KBM-7 (cell line): Measurements from ENCODE around the gene NDUFB10.

ENCODE experiments used
- DNase-seq: peaks from one replicate; pipeline ENCODE4 v3.0.0-alpha.2; 2015
- in situ Hi-C: fragments of 300-500 bp; cut with MboI; formaldehyde crosslinking; loops from 2 replicates; pipeline ENCODE4 v1.14.3; 2020; ENCODE audit warnings: low sequenced_read_pairs, low pct_unique_long_range_greater_than_20kb, mixed read lengths

Gene NDUFB10

DNA sequence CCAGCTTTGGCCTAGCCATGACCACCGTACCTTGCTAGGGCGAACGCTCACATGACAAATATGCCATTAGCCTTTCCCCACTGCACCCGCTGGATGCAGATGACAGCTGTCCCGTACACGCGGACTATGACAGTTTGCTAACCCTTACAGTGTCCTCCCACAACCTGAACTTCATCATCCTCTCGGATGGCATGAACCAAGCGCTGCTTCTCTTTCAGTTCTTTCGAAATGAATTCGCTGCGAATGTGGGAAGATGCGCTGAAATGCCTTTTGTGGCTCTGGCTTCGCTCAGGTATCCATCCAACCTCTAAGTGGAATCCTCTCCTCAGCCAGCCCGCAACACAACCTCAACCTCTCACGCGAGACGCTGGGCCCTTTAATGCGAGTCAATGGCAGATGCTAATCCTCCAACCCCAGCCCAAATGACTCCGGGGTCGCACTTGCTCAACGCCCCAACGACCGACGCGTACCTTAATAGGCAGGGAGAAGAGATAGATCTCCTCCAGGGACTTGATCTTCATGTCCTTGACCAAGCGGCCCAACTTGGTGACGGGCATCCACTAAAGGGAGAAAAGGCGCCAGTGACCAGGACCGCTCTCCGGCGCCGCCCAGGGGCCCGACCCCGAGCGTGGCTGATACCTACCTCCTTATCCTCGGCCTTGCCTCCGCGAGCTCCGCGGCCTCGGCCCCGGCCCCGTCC lies 4.6 kb downstream of the NDUFB10 start:
- in situ Hi-C loops, result no loop called here
- peak; percentile 50 for DNase-seq

GRCh38 chr16:1964506-1965395 lies 5.4 kb downstream of the NDUFB10 start, which contains the start of gene RPS2:
RPS2 (minus strand) TSS chr16:1964826; CDS start chr16:1964625, 201 bp downstream.
- in situ Hi-C loops, result no loop called here
- peak; percentile 97 for DNase-seq

DNA sequence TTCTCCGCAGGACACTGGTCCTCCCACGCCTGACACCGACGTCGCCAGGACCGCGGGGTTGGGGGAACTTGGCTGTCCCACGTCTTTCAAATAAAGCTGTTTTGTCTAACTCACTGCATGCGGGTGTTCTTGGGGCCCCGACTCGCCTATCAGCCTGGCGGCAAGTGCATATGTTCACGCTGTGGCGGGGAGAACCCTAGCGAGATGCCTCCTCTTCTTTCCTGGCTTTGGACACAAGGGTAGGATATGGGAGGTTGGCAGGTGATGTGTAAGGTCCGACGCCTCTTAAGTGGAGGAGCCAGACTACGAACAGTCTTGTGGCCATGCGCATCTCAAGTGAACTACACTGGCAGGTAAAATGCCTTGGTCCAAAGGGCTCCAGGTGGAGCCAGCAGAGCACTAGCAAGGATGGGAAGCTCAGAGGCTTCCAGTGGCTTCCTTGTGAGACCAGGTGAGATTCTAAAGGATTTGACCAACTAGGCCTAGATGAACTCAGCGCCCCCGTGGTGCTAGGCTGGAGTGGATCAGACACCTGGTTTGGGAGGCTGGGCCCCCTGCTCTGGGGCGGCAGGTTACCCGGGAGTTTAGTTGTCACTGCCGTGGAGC lies 6.2 kb downstream of the NDUFB10 start:
- in situ Hi-C loops, result no loop called here
- DNase-seq, result no peak

DNA sequence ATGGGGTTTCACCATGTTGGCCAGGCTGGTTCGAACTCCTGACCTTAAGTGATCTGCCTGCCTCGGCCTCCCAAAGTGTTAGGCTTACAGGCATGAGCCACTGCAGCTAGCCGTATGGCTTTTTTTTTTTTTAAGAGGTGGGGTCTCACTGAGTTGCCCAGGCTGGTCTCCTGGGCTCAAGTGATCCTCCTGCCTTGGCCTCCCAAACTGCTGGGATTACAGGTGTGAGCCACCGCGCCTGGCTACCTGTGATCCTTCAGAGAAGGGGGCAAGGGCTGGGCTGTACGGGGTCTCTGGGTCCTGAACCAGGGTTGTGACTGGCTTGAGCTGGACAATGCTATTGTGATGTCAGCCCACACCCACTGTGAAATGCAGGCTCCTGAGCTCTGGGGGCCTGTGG lies 7.1 kb downstream of the NDUFB10 start, which contains the start of gene RNF151:
TSS of gene RNF151 (plus strand) at position 397 of the 400 bp plus-strand sequence. CDS start 26 bp downstream, outside the sequence.
- in situ Hi-C loops, result no loop called here

GRCh38 chr16:1968146-1968953 lies 9.0 kb downstream of the NDUFB10 start:
- DNase-seq, result no peak
- in situ Hi-C loops, result no loop called here

More for the DNA sequence above, 7.1 kb downstream of the NDUFB10 start, which contains the start of gene RNF151:
- DNase-seq, result no peak

GRCh38 chr16:1971796-1972489 lies 12.6 kb downstream of the NDUFB10 start, which contains the start of gene TBL3:
TBL3 (plus strand) TSS chr16:1972053; CDS start chr16:1972165, 112 bp downstream.
- DNase-seq, result peak; percentile 97
- in situ Hi-C loops, result no loop called here

DNA sequence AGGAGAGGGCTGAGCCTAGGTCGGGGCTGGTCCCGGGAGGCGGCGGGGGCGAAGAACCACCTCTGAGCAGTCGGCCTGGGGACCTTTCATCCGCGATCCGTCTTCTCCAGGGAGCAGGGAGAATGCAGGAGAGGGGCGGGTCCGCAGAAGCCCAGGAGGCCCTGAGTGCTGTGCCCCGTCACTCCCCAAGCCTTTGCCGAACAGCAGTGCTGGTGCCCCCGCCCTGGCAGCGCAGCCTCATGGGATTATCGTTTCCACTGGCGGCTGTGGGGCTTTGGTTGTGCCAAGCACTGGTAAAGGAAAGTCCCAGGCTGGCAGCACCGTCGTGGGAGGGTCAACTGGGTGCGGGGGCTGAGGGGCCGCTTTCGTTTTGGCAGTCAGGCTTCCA lies 13.1 kb downstream of the NDUFB10 start:
- no peak for DNase-seq
- in situ Hi-C loops, result no loop called here

GRCh38 chr16:1973461-1974156 lies 14.3 kb downstream of the NDUFB10 start:
- DNase-seq, result no peak
- in situ Hi-C loops, result no loop called here

- in situ Hi-C loops, result no loop called here
- DNase-seq, result no peak
These were observed 15.1 kb downstream of the NDUFB10 start for GRCh38 chr16:1974157-1975070.

DNA sequence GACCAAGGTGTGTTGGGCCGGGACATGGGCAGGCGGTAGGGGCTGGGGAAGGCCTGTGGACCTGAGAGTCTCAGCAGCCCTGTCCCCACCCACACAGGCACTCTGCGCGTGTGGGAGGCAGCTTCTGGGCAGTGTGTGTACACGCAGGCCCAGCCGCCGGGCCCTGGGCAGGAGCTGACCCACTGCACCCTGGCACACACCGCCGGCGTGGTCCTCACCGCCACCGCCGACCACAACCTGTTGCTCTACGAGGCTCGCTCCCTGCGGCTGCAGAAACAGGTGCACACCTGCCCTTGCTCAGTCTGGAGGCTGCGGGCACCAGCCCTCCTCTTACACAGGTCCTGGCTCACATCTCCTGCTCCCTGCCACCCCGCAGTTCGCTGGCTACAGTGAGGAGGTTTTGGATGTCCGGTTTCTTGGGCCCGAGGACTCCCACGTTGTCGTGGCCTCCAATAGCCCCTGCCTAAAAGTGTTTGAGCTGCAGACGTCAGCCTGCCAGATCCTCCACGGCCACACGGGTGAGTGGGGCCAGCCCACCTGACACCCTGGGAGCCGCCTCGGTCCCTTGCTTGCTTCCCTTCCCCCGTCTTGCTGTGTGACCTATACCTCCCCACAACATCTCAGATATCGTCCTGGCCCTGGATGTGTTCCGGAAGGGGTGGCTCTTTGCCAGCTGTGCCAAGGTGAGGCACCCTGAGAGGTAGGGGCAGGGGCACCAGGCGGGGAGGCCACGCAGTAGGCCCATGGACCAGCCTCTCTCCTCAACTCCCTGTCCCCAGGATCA lies 16.3 kb downstream of the NDUFB10 start:
- DNase-seq, result no peak
- in situ Hi-C loops, result no loop called here

- no peak for DNase-seq
- in situ Hi-C loops, result no loop called here
These were observed 16.8 kb downstream of the NDUFB10 start for GRCh38 chr16:1976216-1976520.

- DNase-seq, result no peak
- in situ Hi-C loops, result no loop called here
These were observed 17.9 kb downstream of the NDUFB10 start for GRCh38 chr16:1976951-1977874.

DNA sequence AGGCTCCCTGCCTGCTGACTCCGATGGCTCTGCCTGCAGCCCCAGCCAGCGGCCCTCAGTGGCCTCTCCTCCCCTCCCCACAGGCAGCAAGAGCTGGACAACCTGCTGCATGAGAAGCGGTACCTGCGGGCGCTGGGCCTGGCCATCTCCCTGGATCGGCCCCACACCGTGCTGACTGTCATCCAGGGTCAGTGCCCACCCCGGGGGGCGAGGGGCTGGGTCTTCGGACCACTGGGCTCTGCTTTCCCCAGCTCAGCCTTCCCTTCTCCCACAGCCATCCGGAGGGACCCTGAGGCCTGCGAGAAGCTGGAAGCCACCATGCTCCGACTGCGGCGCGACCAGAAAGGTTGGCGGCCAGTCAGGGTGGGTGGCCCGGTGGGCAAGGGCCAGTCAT lies 18.5 kb downstream of the NDUFB10 start:
- in situ Hi-C loops, result no loop called here

DNA sequence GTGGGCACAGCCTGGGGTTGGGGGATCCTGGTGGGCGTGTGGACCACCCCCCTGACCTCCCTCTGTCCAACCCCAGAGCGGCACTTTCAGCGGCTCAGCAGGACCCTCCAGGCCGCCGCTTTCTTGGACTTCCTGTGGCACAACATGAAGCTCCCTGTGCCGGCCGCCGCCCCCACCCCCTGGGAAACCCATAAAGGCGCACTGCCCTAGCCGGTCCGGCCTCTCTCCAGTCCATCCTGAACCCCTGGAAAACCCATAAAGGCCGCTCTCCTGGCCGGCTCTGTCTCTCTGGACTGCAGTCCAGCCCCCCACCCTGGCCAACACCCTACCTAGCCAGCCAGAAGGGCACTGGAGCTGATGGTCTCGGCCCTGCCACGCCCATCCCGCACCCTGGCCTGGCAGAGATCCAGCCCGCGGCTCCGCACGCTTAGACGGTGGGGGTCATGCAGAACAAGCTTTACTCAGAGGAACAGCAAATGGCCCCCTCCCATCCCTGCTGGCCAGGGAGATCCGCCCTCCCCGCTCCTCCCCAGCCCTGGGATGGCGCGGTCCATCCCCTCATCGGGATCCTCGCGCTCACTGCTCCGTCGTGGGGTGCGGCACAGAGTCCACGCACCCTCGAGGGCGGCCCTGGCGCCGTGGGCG lies 19.3 kb downstream of the NDUFB10 start:
- in situ Hi-C loops, result no loop called here
- DNase-seq, result no peak

More for the DNA sequence above, 18.5 kb downstream of the NDUFB10 start:
- no peak for DNase-seq
